BE2C (cell line): Measurements from ENCODE around the gene CDKL5.
A peak's percentile ranks its signal among the peaks of the same experiment; 100 is the strongest.

Source experiments
- DNase-seq: peaks from one replicate; pipeline ENCODE4 v3.0.0-alpha.2; 2020
- H3K27me3 ChIP-seq: fragments of 250-450 bp; sonication (Bioruptor Pico); 2 replicates; pipeline ENCODE4 v1.5.1; 2020; ENCODE audit warnings: mild to moderate bottlenecking
- H3K36me3 ChIP-seq: fragments of 250-450 bp; sonication (Bioruptor Pico); 2 replicates; pipeline ENCODE4 v1.5.1; 2020; ENCODE audit warnings: mild to moderate bottlenecking
- H3K4me1 ChIP-seq: fragments of 250-450 bp; sonication (Bioruptor Pico); 2 replicates; pipeline ENCODE4 v1.5.1; 2020
- H3K4me3 ChIP-seq: 2 replicates; pipeline ENCODE4 v1.5.1; 2011; ENCODE audit warnings: low read depth, low read length
- H3K9me3 ChIP-seq: fragments of 250-450 bp; sonication (Bioruptor Pico); 2 replicates; pipeline ENCODE4 v1.5.1; 2020
- CTCF ChIP-seq: IDR thresholded peaks from 2 replicates; pipeline ENCODE4 v1.5.1; 2012; ENCODE audit warnings: mild to moderate bottlenecking, low read depth, low read length

The CDKL5 gene

GRCh38 chrX:18406531-18407266 is 18.7 kb upstream of the CDKL5 start:
- H3K9me3 ChIP-seq: no peaks in the 10 kb centered on the region
- no peaks in the 10 kb centered on the region for H3K36me3 ChIP-seq
- no peak for DNase-seq
- no peaks in the 10 kb centered on the region for H3K27me3 ChIP-seq
- no peak overlapping the region for H3K4me3 ChIP-seq
- no peaks in the 10 kb centered on the region for H3K4me1 ChIP-seq
- no peak for TF ChIP-seq CTCF

DNA sequence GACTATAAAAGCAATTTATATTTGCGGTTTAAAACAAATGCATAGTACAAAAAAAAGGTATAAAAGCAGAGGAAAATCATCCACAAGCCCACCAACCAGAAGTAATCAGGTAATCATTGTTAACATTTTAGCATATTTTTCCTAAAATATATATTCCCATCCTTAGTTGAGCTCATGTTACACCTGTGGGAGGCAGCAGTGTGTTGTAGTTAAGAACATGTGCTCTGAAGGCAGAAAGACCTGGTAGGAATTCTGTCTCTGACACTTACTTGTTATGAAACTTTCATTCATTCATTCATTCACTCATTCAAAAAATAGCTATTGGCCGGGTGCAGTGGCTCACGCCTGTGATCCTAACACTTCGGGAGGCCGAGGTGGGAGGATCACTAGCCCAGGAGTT is 15.4 kb upstream of the CDKL5 start:
- DNase-seq: peak; percentile 28
- no peaks in the 10 kb centered on the region for H3K27me3 ChIP-seq
- no peaks in the 10 kb centered on the region for H3K9me3 ChIP-seq
- peak; percentile 55 for TF ChIP-seq CTCF
- H3K36me3 ChIP-seq: no peaks in the 10 kb centered on the region
- H3K4me1 ChIP-seq: no peaks in the 10 kb centered on the region
- no peak overlapping the region for H3K4me3 ChIP-seq

DNA sequence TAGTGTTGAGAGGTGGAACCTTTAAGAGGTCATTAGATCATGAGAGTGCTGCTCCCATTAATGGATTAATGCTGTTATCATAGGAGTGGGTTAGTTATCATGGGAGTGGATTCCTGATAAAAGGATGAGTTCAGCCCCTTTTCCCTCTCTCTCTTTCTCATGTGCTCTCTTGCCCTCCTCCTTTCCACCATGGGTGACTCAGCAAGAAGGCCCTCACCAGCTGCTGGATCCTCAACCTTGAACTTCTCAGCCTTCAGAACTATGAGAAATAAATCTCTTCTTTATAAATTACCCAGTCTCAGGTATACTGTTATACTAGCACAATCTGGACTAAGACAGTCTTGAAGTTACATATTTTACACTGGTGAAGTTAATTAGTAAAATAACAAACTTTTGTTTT is 10.0 kb upstream of the CDKL5 start:
- TF ChIP-seq CTCF: no peak
- no peaks in the 10 kb centered on the region for H3K36me3 ChIP-seq

DNA sequence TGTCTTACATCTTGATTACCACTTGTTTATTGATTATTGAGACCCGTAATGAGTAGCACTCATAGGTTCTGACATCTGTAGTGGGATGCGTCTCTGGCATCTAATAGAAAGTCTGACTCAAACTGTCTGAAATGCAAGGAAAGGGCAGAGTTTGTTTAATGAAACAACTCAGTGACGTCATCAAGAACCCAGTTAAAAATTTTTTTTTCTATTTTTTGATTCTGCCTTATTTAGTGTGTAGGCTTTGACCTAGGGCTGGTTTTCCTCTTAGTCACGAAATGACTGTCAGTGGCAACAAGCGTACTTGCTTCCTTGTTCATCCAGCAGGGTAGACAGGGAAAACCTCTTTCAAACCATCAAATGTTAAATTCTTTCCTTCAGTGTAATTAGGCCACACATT is 3.1 kb upstream of the CDKL5 start:
- H3K4me1 ChIP-seq: no peaks in the 10 kb centered on the region; the same call in 1 of the 2 replicates
- no peak for DNase-seq
- no peaks in the 10 kb centered on the region for H3K27me3 ChIP-seq
- no peaks in the 10 kb centered on the region for H3K36me3 ChIP-seq
- no peaks in the 10 kb centered on the region for H3K9me3 ChIP-seq
- no peak for TF ChIP-seq CTCF
- no peak overlapping the region for H3K4me3 ChIP-seq

More for the DNA sequence above, 10.0 kb upstream of the CDKL5 start:
- H3K27me3 ChIP-seq: no peaks in the 10 kb centered on the region
- H3K9me3 ChIP-seq: no peaks in the 10 kb centered on the region
- no peak overlapping the region for H3K4me3 ChIP-seq
- no peaks in the 10 kb centered on the region for H3K4me1 ChIP-seq
- no peak for DNase-seq

DNA sequence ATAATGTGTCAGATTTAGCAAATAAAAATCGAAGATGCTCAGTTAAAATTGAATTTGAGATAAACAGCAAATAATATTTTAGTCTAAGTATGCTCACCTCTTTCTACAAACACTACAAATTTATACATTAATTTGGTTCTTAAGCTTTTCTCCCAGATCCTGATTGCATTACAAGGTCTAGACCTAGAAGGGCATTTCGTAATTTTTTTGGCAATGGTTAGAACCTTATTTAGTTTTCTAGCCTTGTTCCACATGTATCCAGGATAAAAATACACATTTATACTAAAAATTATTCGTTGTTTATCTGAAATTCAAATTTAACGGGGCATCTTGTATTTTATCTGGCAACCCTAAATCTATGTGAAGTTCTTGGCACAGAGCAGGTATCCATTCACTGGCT is 2.5 kb upstream of the CDKL5 start:
- Histone ChIP-seq H3K4me3 (no peak overlapping the region), H3K9me3 (no peaks in the 10 kb centered on the region), H3K4me1 (no peaks in the 10 kb centered on the region; the same call in 1 of the 2 replicates), H3K36me3 (no peaks in the 10 kb centered on the region), H3K27me3 (no peaks in the 10 kb centered on the region)
- no peak for TF ChIP-seq CTCF
- DNase-seq: no peak

DNA sequence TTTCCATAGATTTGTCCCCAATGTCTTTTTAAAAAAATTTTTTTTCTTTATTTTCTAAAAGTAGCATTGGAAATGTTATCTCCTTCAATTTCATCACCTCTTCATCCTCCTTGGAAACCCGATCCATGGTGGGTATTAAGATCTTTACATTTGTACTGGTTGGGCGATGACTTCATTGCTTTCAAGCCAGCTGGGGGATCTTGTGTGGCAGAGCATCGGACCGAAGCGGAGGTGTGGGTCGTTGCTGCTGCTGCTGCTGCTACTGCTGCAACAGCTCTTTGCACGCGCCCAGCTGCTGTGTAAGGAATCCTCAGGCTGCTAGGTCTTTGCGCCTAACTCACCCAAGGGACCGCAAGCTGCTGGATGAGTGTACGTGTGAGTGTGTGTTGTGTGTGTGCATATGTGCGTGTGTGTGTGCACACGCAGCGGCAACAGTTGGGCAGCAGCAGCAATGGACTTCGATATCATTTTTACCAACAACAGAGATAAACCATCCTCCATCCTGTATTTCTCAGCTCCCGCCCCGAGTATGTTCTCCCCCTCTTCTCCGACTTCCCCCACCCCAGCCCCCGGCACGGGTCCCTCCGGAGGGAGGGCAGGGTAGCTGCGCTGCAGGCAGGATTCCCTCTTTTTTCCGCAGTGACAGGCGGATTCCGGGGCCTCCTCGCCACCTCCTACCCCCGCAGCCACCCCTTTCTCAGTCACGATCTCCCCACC is 768 bp upstream of the CDKL5 start:
- Histone ChIP-seq H3K4me1 (no peaks in the 10 kb centered on the region; the same call in 1 of the 2 replicates), H3K27me3 (no peaks in the 10 kb centered on the region), H3K36me3 (no peaks in the 10 kb centered on the region), H3K4me3 (peak overlapping the region; percentile 72), H3K9me3 (no peaks in the 10 kb centered on the region)
- peak; percentile 63 for DNase-seq
- TF ChIP-seq CTCF: no peak
